ENCODE measurements around the gene SETX. TPM values are rescaled to one million over a fixed set of nuclear protein-coding genes. Genes with fewer than 3 reads are reported as not detected.

The SETX gene
- total RNA-seq: 59.3 TPM
- long read RNA-seq, full-length matches to known transcripts: 1 of 37 reads
- long read RNA-seq, partial matches to known transcripts: 17 of 37 reads
- long read RNA-seq, other reads (novel, unspliced or antisense): 19 of 37 reads

- Histone ChIP-seq H3K27ac (peak within 1 kb of the TSS; percentile 99), H3K27me3 (ENCODE audit: low read depth) (no peaks in the 10 kb centered on the region), H3K4me3 (peak within 1 kb of the TSS; percentile 96), H3K9me3 (no peaks in the 10 kb centered on the region), H3K4me1 (peaks cover 43% of the 10 kb centered on the region), H3K36me3 (peaks cover 33% of the 10 kb centered on the region)
- TF ChIP-seq CTCF (IDR thresholded peaks at IDR 0.05): no peak
- peak; percentile 98 for DNase-seq
- intact Hi-C loops (cut with DNase I): no loop called here
- peak; percentile 99 for ATAC-seq
Measured at GRCh38 chr9:132354637-132355355, at the start of gene SETX. Gene SETX, minus strand, starts transcription at chr9:132354986. Its CDS starts 5,558 bp downstream, at chr9:132349428.

- Histone ChIP-seq H3K27me3 (ENCODE audit: low read depth) (peaks cover 3% of the 10 kb centered on the region), H3K36me3 (peaks cover 38% of the 10 kb centered on the region), H3K4me1 (peaks cover 25% of the 10 kb centered on the region), H3K9me3 (no peaks in the 10 kb centered on the region), H3K4me3 (no peak overlapping the region), H3K27ac (no peak overlapping the region)
- ATAC-seq (no peak), DNase-seq (no peak)
- intact Hi-C loops (cut with DNase I): no loop called here
- TF ChIP-seq CTCF (IDR thresholded peaks at IDR 0.05): no peak
Measured at GRCh38 chr9:132404228-132404881, 49.6 kb upstream of the SETX start.

GRCh38 chr9:132401824-132402223 lies 47.0 kb upstream of the SETX start:
- DNase-seq (no peak), ATAC-seq (no peak)
- peaks cover 63% of the 10 kb centered on the region for H3K36me3 ChIP-seq
- TF ChIP-seq CTCF (IDR thresholded peaks at IDR 0.05): no peak
- H3K27me3 ChIP-seq (ENCODE audit: low read depth): no peaks in the 10 kb centered on the region
- H3K4me3 ChIP-seq: no peak overlapping the region
- peaks cover 19% of the 10 kb centered on the region for H3K4me1 ChIP-seq
- intact Hi-C loops (cut with DNase I): no loop called here
- H3K9me3 ChIP-seq: no peaks in the 10 kb centered on the region
- no peak overlapping the region for H3K27ac ChIP-seq

GRCh38 chr9:132395560-132395959 lies 40.8 kb upstream of the SETX start:
- TF ChIP-seq CTCF (IDR thresholded peaks at IDR 0.05): no peak
- no peak for DNase-seq
- no peak for ATAC-seq
- intact Hi-C loops (cut with DNase I): no loop called here
- Histone ChIP-seq H3K4me3 (no peak overlapping the region), H3K27ac (no peak overlapping the region), H3K36me3 (peaks cover 98% of the 10 kb centered on the region), H3K9me3 (no peaks in the 10 kb centered on the region), H3K27me3 (ENCODE audit: low read depth) (no peaks in the 10 kb centered on the region), H3K4me1 (no peaks in the 10 kb centered on the region)

GRCh38 chr9:132391449-132391848 lies 36.7 kb upstream of the SETX start:
- TF ChIP-seq CTCF (IDR thresholded peaks at IDR 0.05): no peak
- intact Hi-C loops (cut with DNase I): no loop called here
- Histone ChIP-seq H3K27ac (no peak overlapping the region), H3K9me3 (no peaks in the 10 kb centered on the region), H3K4me1 (no peaks in the 10 kb centered on the region), H3K4me3 (no peak overlapping the region), H3K27me3 (ENCODE audit: low read depth) (no peaks in the 10 kb centered on the region), H3K36me3 (peaks cover 98% of the 10 kb centered on the region)
- DNase-seq (no peak), ATAC-seq (no peak)

Data from lower lobe of right lung (tissue), 2 donors.